NCI-H146 treated with DMSO at 0.1 percent for 48 hours (cell line): ENCODE results near the gene PTPRD.

Experiments used
- DNase-seq: peaks from one replicate; lab custom pipeline; 2025; ENCODE audit not compliant: unreplicated experiment; lab: John Stamatoyannopoulos, UW

PTPRD gene

DNA sequence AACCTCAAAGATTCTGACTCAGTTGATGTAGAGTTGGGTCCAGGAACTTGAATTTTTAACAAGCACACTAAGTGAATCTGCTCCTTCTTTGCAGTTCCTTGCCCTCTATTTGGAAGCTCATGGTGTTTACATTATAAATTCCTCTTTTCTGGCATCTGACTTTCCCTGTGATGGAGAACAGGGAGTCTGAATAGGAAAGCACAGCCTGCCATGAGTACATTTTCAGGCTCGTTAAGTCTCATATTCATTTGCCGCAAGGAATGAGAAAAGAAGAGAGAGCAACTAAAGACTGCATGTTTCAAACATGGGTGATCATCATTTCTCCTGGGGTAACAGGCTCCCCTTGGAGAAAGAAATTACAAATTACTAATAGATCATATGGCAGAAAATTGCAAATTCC is 2345.2 kb downstream of the PTPRD start:
- DNase-seq = no peak

DNA sequence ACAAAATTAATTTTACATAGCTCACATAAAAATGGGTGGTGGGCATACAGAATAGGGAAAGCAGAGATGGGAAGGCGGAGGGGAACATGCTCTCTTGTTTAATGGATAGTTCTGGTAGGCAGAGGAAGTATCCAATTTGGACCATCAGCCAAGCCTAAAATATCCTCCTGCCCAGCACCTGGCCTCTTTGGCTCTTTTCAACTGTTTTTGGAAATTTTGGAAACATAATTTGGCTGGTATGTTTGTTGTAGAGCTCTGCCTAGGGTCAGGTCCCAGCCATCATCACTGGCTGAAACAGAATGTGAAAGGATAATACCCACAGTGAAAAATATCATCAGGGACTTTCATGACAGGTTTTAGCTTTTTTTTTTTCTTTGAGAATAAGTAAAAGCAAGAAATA is 2345.9 kb downstream of the PTPRD start:
- no peak for DNase-seq

DNA sequence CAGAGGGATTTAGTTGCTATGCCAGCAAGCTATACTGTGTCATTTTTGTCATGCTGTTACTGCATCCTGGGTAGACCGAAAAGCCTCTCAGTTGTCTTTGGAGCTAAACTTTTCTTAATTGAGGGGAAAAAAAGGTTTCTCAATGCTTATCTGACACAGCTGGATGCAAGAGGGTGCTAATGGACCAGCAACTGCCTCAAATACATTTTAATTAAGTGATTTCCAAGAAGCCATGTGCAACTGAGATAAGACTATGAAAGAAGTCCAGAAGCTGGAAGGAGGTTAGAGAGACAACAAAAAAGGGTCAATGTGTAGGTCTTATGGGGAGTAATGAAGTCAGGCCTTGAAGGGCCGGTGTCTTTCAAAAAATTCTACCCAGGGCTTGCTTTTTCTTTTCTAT is 2347.5 kb downstream of the PTPRD start:
- DNase-seq = no peak
